SU-DHL-6 (cell line): ENCODE data around the gene SLC39A10.
"Not testable (repeated sequence)": the region's sequence is repeated elsewhere in the genome, so short reads cannot be mapped to it uniquely, and the experiment has no call there.

Experiments
- H2AFZ ChIP-seq: fragments of 200-600 bp; sonication (generic); 2 replicates; pipeline ENCODE4 v1.6.1; 2014; ENCODE audit warnings: low read depth, mild to moderate bottlenecking, moderate library complexity, mixed read lengths, antibody characterized with exemption, low read length; ENCODE audit not compliant: severe bottlenecking
- H3F3A ChIP-seq: fragments of 200-600 bp; shearing (Covaris generic); 2 replicates; pipeline ENCODE4 v1.6.0; 2016; ENCODE audit warnings: antibody characterized with exemption, mild to moderate bottlenecking; ENCODE audit not compliant: insufficient read depth
- H3K27ac ChIP-seq: fragments of 200-600 bp; sonication (generic); 2 replicates; pipeline ENCODE4 v1.5.1; 2016; ENCODE audit warnings: low read depth, mild to moderate bottlenecking, low read length, moderate library complexity, mixed read lengths
- H3K27me3 ChIP-seq: fragments of 200-600 bp; sonication (generic), shearing (Covaris generic); 2 replicates; pipeline ENCODE4 v1.6.0; 2014; ENCODE audit warnings: mild to moderate bottlenecking, low read length
- H3K36me3 ChIP-seq: fragments of 200-600 bp; sonication (generic); 2 replicates; pipeline ENCODE4 v1.6.1; 2014; ENCODE audit warnings: mild to moderate bottlenecking, low read length, mixed read lengths
- H3K4me2 ChIP-seq: fragments of 300-600, 200-600 bp; shearing (Covaris generic), sonication (generic); 2 replicates; pipeline ENCODE4 v1.6.0; 2014; ENCODE audit warnings: low read length, low read depth, mild to moderate bottlenecking; ENCODE audit not compliant: poor library complexity, severe bottlenecking
- H3K4me3 ChIP-seq: fragments of 200-600 bp; sonication (generic); 2 replicates; pipeline ENCODE4 v1.5.1; 2014; ENCODE audit warnings: antibody characterized with exemption, low read length, mild to moderate bottlenecking, mixed read lengths; ENCODE audit not compliant: insufficient read depth, poor library complexity, severe bottlenecking
- H3K79me2 ChIP-seq: fragments of 200-600 bp; sonication (generic); 2 replicates; pipeline ENCODE4 v1.6.1; 2014; ENCODE audit warnings: mild to moderate bottlenecking, low read length, moderate library complexity; ENCODE audit not compliant: insufficient read depth
- H3K9ac ChIP-seq: fragments of 200-600 bp; sonication (generic); 2 replicates; pipeline ENCODE4 v1.7.0; 2014; ENCODE audit warnings: mild to moderate bottlenecking, low read length
- H3K9me2 ChIP-seq: fragments of 200-600 bp; sonication (generic); replicated peaks from 2 replicates; pipeline ENCODE4 v1.6.1; 2014; ENCODE audit warnings: low read length; ENCODE audit not compliant: insufficient read depth
- H3K9me3 ChIP-seq: fragments of 200-600 bp; sonication (generic); 2 replicates; pipeline ENCODE4 v1.6.1; 2014; ENCODE audit warnings: low read length, mixed read lengths; ENCODE audit not compliant: insufficient read depth
- H4K20me1 ChIP-seq: fragments of 200-600 bp; sonication (generic); 2 replicates; pipeline ENCODE4 v1.6.1; 2014; ENCODE audit warnings: low read depth, mild to moderate bottlenecking, antibody characterized with exemption, low read length, moderate library complexity, mixed read lengths
- CTCF ChIP-seq: fragments of 200-600 bp; sonication (generic); IDR thresholded peaks from one replicate; pipeline ENCODE4 v1.5.1; 2017; ENCODE audit warnings: antibody characterized with exemption, mild to moderate bottlenecking, low read length, moderate library complexity; ENCODE audit not compliant: insufficient read depth, poor library complexity, severe bottlenecking
- EZH2phosphoT487 ChIP-seq: fragments of 200-600 bp; sonication (generic), shearing (Covaris generic); conservative IDR thresholded peaks from 2 replicates; pipeline ENCODE4 v1.6.1; 2018; ENCODE audit warnings: mild to moderate bottlenecking, antibody characterized with exemption, low read length, moderate library complexity, mixed read lengths

Gene SLC39A10

GRCh38 chr2:195646424-195646823 lies 10.6 kb upstream of the SLC39A10 start:
- no peak overlapping the region for H3K4me3 ChIP-seq
- H3K27me3 ChIP-seq = no peaks in the 10 kb centered on the region
- no peaks in the 10 kb centered on the region; the same call in 1 of the 2 replicates for H3F3A ChIP-seq
- no peaks in the 10 kb centered on the region for H3K9me2 ChIP-seq
- H3K36me3 ChIP-seq = no peaks in the 10 kb centered on the region
- H2AFZ ChIP-seq = no peak overlapping the region
- TF ChIP-seq EZH2phosphoT487 (no peak), CTCF (no peak)
- no peaks in the 10 kb centered on the region for H4K20me1 ChIP-seq
- H3K27ac ChIP-seq = no peak overlapping the region
- no peak overlapping the region for H3K9ac ChIP-seq
- no peaks in the 10 kb centered on the region for H3K9me3 ChIP-seq
- no peak overlapping the region for H3K4me2 ChIP-seq
- no peaks in the 10 kb centered on the region for H3K79me2 ChIP-seq

GRCh38 chr2:195647302-195647701 lies 9.7 kb upstream of the SLC39A10 start:
- Histone ChIP-seq H3K27ac (no peak overlapping the region), H3K9ac (no peak overlapping the region), H3F3A (no peaks in the 10 kb centered on the region; the same call in 1 of the 2 replicates), H4K20me1 (no peaks in the 10 kb centered on the region), H3K9me3 (no peaks in the 10 kb centered on the region), H3K9me2 (no peaks in the 10 kb centered on the region), H3K79me2 (no peaks in the 10 kb centered on the region), H3K4me2 (no peak overlapping the region), H3K4me3 (no peak overlapping the region), H3K36me3 (no peaks in the 10 kb centered on the region), H3K27me3 (no peaks in the 10 kb centered on the region), H2AFZ (no peak overlapping the region)
- TF ChIP-seq CTCF = no peak
- no peak for TF ChIP-seq EZH2phosphoT487

- H3K9ac ChIP-seq, H4K20me1 ChIP-seq, H3K4me3 ChIP-seq, H3K4me2 ChIP-seq, H3K9me2 ChIP-seq, H3K36me3 ChIP-seq, H3K9me3 ChIP-seq, H2AFZ ChIP-seq, H3K79me2 ChIP-seq, H3K27me3 ChIP-seq, H3K27ac ChIP-seq, H3F3A ChIP-seq: not testable (repeated sequence)
These were observed 8.7 kb upstream of the SLC39A10 start for GRCh38 chr2:195648370-195648769.

- no peak overlapping the region for H3K4me2 ChIP-seq
- H2AFZ ChIP-seq = no peak overlapping the region
- no peaks in the 10 kb centered on the region for H3K9me3 ChIP-seq
These were observed 8.2 kb upstream of the SLC39A10 start for GRCh38 chr2:195648787-195649186.

More at GRCh38 chr2:195648787-195649186, 8.2 kb upstream of the SLC39A10 start:
- H3K27me3 ChIP-seq = no peaks in the 10 kb centered on the region
- TF ChIP-seq EZH2phosphoT487 (no peak), CTCF (no peak)
- no peak overlapping the region for H3K4me3 ChIP-seq
- no peaks in the 10 kb centered on the region for H3K79me2 ChIP-seq
- no peaks in the 10 kb centered on the region for H4K20me1 ChIP-seq
- no peaks in the 10 kb centered on the region; the same call in 1 of the 2 replicates for H3F3A ChIP-seq
- no peak overlapping the region for H3K27ac ChIP-seq
- no peak overlapping the region for H3K9ac ChIP-seq
- H3K36me3 ChIP-seq = no peaks in the 10 kb centered on the region
- H3K9me2 ChIP-seq = no peaks in the 10 kb centered on the region
